ENCODE data around the gene OR2T8. TPM values are rescaled to one million over a fixed set of nuclear protein-coding genes. Genes with fewer than 3 reads are reported as not detected.

OR2T8 gene
- total RNA-seq, 1 experiment from 2014 or later = not detected

DNA sequence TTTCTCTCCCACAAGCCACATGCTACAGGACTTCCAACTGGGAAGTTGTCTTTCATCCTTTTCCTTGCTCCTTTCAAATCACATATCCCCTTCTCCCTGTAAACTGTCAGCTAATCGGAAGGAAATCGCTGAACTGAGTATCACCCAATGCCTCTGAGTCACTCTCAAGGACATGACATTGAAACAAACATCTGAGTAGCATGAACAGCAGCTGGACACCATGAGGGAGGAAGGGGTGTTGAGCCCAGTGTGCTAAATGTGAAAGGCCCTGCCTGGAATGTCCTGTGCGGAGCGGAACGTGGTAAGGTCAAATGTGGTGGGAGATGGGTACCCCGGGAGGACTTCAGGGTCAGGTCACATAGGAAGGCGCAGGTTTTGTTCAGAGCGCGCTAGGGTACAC is 4.8 kb downstream of the OR2T8 start, which contains the start of gene OR2AJ1:
TSS of gene OR2AJ1 (plus strand) at position 22 of the 400 bp plus-strand sequence. CDS start 8,880 bp downstream, outside the sequence.
- H3K9me3 ChIP-seq (ENCODE audit: control insufficient read depth in 1 of 2, insufficient read depth in 1 of 2, low read depth in 1 of 2, low read length in 2 of 2) = peaks cover 0 to 23% of the 10 kb centered on the region in 2 experiments; a peak in 2 of 4 replicates
- no TSS peak for BruUV-seq (replicated peaks)
- H3K27me3 ChIP-seq (ENCODE audit: insufficient read depth, low read length) = no peaks in the 10 kb centered on the region
- TF ChIP-seq, protein P1, sequence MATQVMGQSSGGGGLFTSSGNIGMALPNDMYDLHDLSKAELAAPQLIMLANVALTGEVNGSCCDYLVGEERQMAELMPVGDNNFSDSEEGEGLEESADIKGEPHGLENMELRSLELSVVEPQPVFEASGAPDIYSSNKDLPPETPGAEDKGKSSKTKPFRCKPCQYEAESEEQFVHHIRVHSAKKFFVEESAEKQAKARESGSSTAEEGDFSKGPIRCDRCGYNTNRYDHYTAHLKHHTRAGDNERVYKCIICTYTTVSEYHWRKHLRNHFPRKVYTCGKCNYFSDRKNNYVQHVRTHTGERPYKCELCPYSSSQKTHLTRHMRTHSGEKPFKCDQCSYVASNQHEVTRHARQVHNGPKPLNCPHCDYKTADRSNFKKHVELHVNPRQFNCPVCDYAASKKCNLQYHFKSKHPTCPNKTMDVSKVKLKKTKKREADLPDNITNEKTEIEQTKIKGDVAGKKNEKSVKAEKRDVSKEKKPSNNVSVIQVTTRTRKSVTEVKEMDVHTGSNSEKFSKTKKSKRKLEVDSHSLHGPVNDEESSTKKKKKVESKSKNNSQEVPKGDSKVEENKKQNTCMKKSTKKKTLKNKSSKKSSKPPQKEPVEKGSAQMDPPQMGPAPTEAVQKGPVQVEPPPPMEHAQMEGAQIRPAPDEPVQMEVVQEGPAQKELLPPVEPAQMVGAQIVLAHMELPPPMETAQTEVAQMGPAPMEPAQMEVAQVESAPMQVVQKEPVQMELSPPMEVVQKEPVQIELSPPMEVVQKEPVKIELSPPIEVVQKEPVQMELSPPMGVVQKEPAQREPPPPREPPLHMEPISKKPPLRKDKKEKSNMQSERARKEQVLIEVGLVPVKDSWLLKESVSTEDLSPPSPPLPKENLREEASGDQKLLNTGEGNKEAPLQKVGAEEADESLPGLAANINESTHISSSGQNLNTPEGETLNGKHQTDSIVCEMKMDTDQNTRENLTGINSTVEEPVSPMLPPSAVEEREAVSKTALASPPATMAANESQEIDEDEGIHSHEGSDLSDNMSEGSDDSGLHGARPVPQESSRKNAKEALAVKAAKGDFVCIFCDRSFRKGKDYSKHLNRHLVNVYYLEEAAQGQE (IDR thresholded peaks at IDR 0.05; ENCODE audit: low read depth) = no peak
- TF ChIP-seq EZH2 (IDR thresholded peaks at IDR 0.05) (no peak), ZFX (IDR thresholded peaks at IDR 0.05) (no peak), CBX3 (IDR thresholded peaks at IDR 0.05; ENCODE audit: low read depth) (no peak), ELF1 (IDR thresholded peaks at IDR 0.05; ENCODE audit: borderline replicate concordance, low read depth) (no peak), POLR2A (IDR thresholded peaks at IDR 0.05; ENCODE audit: borderline replicate concordance, extremely low read depth, insufficient read depth, insufficient read length) (no peak), SIN3A (IDR thresholded peaks at IDR 0.05; ENCODE audit: low read depth) (no peak), JUND (IDR thresholded peaks at IDR 0.05) (no peak), EZH2phosphoT487 (IDR thresholded peaks at IDR 0.05; ENCODE audit: borderline replicate concordance) (no peak), CEBPB (IDR thresholded peaks at IDR 0.05; ENCODE audit: low read depth) (no peak), SP1 (IDR thresholded peaks at IDR 0.05; ENCODE audit: low read depth) (no peak)
- TF ChIP-seq, protein P2, sequence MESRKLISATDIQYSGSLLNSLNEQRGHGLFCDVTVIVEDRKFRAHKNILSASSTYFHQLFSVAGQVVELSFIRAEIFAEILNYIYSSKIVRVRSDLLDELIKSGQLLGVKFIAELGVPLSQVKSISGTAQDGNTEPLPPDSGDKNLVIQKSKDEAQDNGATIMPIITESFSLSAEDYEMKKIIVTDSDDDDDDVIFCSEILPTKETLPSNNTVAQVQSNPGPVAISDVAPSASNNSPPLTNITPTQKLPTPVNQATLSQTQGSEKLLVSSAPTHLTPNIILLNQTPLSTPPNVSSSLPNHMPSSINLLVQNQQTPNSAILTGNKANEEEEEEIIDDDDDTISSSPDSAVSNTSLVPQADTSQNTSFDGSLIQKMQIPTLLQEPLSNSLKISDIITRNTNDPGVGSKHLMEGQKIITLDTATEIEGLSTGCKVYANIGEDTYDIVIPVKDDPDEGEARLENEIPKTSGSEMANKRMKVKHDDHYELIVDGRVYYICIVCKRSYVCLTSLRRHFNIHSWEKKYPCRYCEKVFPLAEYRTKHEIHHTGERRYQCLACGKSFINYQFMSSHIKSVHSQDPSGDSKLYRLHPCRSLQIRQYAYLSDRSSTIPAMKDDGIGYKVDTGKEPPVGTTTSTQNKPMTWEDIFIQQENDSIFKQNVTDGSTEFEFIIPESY (IDR thresholded peaks at IDR 0.05; ENCODE audit: extremely low read depth, insufficient replicate concordance, low read length) = no peak
- TF ChIP-seq, protein P3, sequence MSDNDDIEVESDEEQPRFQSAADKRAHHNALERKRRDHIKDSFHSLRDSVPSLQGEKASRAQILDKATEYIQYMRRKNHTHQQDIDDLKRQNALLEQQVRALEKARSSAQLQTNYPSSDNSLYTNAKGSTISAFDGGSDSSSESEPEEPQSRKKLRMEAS (IDR thresholded peaks at IDR 0.05) = no peak
- no peaks in the 10 kb centered on the region for H3K36me3 ChIP-seq (ENCODE audit: control insufficient read depth in 1 of 2, insufficient read depth in 2 of 2, low read length in 2 of 2)
- H3K4me1 ChIP-seq (ENCODE audit: control insufficient read depth in 1 of 2, insufficient read depth in 2 of 2, low read length in 2 of 2) = no peaks in the 10 kb centered on the region
- ATAC-seq (no peak), DNase-seq (ENCODE audit: low read depth, low spot score) (no peak)
- no peaks in the 10 kb centered on the region for H3K79me2 ChIP-seq (ENCODE audit: insufficient read depth, low read length)
- ChIA-PET CTCF (no interaction called here), RAD21 (ENCODE audit: low non-redundant PET in 1 of 2, low total read pairs in 2 of 2, uncharacterized antibody in 2 of 2, unreplicated experiment in 2 of 2) (no interaction called here), POLR2A (no interaction called here)
- intact Hi-C loops (cut with micrococcal nuclease) = no loop called here
- no peak within 1 kb of the TSS for H2AFZ ChIP-seq (ENCODE audit: low read depth, low read length, poor library complexity, severe bottlenecking)
- H3K4me3 ChIP-seq (replicated peaks in 1 of 2; ENCODE audit: low read depth in 1 of 2, low read length in 2 of 2) = no peak within 1 kb of the TSS
- H3K4me2 ChIP-seq (ENCODE audit: low read length) = no peak within 1 kb of the TSS
- H3K9ac ChIP-seq (ENCODE audit: low read length) = no peak within 1 kb of the TSS
- no peak within 1 kb of the TSS for H3K27ac ChIP-seq (ENCODE audit: low read depth, low read length)
- H3K9me2 ChIP-seq (ENCODE audit: insufficient read depth) = no peaks in the 10 kb centered on the region
- no peaks in the 10 kb centered on the region for H4K20me1 ChIP-seq (ENCODE audit: insufficient read depth)
